ENCODE measurements around the gene RAD23B.

Gene RAD23B

GRCh38 chr9:107316795-107317661 lies 33.9 kb downstream of the RAD23B start:
- H3K9me3 ChIP-seq = no peaks in the 10 kb centered on the region
- peaks cover 80% of the 10 kb centered on the region for H3K36me3 ChIP-seq (replicated peaks)
- H3K4me1 ChIP-seq = peaks cover 5% of the 10 kb centered on the region; the same call in 1 of the 2 replicates
- DNase-seq (ENCODE audit: low spot score in 2 of 2) = peak in 1 of 2 experiments; percentile 33
- H3K27me3 ChIP-seq (ENCODE audit: low read depth) = no peaks in the 10 kb centered on the region
- in situ Hi-C loops (cut with MboI; ENCODE audit: low sequenced_read_pairs) = no loop called here
- no peak overlapping the region for H3K4me3 ChIP-seq

GRCh38 chr9:107322643-107323042 lies 39.6 kb downstream of the RAD23B start:
- Histone ChIP-seq H3K4me1 (no peaks in the 10 kb centered on the region), H3K9me3 (no peaks in the 10 kb centered on the region), H3K36me3 (replicated peaks) (peaks cover 72% of the 10 kb centered on the region), H3K4me3 (no peak overlapping the region), H3K27me3 (ENCODE audit: low read depth) (no peaks in the 10 kb centered on the region)
- DNase-seq (ENCODE audit: low spot score in 2 of 2) = no peak
- in situ Hi-C loops (cut with MboI; ENCODE audit: low sequenced_read_pairs) = no loop called here

DNA sequence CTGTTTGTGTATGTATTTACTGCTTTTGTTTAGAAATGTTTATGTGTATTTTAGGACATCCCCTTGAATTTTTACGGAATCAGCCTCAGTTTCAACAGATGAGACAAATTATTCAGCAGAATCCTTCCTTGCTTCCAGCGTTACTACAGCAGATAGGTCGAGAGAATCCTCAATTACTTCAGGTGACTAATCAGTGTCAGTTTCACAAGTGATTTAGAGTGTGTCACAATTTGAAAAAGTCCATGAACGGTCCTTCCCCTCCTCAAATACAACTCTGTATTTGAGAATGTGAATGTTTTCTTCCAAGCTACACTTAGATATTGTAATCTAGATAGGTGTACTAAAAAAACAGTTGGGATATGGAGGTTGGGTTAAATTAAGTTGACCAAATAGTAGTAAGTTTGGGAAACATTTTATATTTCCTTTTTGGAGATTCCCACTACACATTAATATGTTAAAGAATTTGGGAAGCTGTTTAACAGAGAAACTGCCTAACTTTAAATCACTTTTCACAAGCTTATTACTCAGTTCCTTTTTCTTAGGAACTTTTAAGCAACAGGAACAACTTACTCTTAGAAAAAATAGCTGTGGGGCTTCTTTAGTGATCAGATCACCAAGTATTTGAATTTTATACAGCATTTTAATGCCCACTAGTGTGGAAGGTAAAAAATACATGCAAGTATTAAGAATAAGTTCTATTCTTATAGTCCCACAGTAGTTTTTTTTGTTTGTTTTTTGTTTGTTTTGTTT lies 40.9 kb downstream of the RAD23B start:
- Histone ChIP-seq H3K4me3 (no peak overlapping the region), H3K36me3 (replicated peaks) (peaks cover 73% of the 10 kb centered on the region), H3K4me1 (no peaks in the 10 kb centered on the region), H3K9me3 (no peaks in the 10 kb centered on the region), H3K27me3 (ENCODE audit: low read depth) (no peaks in the 10 kb centered on the region)
- DNase-seq (ENCODE audit: low spot score in 2 of 2) = no peak
- in situ Hi-C loops (cut with MboI; ENCODE audit: low sequenced_read_pairs) = no loop called here

DNA sequence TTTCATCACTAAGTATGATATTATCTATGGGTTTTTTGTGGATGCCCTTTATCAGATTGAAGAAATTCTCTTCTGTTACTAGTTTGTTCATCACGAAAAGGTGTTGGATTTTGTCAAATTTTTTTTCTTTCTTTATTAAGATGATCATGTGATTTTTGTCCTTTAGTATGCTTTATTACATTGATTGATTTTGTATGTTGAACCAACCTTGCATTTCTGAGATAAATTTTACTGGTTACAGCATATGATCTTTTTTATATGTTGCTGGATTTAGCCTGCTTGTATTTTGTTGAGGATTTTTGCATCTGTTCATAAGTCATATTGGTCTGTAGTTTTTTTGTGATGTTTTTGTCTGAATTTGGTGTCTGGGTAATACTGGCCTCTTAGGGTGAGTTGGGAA lies 42.8 kb downstream of the RAD23B start:
- no peak for DNase-seq (ENCODE audit: low spot score in 2 of 2)
- Histone ChIP-seq H3K36me3 (replicated peaks) (peaks cover 74% of the 10 kb centered on the region), H3K4me1 (no peaks in the 10 kb centered on the region), H3K27me3 (ENCODE audit: low read depth) (no peaks in the 10 kb centered on the region), H3K4me3 (no peak overlapping the region), H3K9me3 (no peaks in the 10 kb centered on the region)
- in situ Hi-C loops (cut with MboI; ENCODE audit: low sequenced_read_pairs) = no loop called here

DNA sequence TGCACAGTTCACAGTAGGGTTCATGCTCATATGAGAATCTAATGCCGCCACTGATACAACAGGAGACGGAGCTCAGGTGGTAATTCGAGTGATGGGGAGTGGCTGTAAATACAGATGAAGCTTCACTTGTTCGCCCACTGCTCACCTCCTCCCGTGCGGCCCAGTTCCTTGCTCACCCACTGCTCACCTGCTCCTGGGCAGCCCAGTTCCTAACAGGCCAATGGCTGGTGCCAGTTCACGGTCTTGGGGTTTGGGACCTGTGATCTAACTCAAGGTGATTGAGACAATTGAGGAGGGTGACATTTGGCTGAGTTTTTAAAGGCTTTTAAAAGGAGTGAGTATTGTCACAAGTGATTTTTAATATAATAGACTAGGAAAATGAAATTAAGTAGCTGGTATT lies 45.4 kb downstream of the RAD23B start:
- in situ Hi-C loops (cut with MboI; ENCODE audit: low sequenced_read_pairs) = no loop called here
- no peak overlapping the region for H3K4me3 ChIP-seq
- H3K4me1 ChIP-seq = no peaks in the 10 kb centered on the region
- no peaks in the 10 kb centered on the region for H3K9me3 ChIP-seq
- DNase-seq (ENCODE audit: low spot score in 2 of 2) = no peak
- peaks cover 84% of the 10 kb centered on the region for H3K36me3 ChIP-seq (replicated peaks)
- H3K27me3 ChIP-seq (ENCODE audit: low read depth) = no peaks in the 10 kb centered on the region

DNA sequence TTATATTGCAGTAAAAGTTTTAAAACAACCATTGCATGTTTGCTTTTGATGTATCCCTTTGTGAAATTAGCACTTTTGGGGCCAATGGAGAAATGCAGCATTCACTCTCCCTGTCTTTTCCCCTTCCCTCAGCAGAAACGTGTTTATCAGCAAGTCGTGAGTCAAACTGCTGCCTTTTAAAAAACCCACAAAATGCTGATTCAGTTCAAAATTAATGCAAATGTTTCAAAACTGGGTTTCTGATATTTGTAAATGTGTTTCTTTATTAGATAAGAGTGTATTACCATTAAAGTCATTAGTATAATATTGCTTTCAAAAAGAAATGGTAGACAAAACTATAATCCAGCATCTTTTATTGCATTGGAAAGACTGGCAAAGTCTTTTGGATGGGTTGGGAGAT lies 47.3 kb downstream of the RAD23B start:
- in situ Hi-C loops (cut with MboI; ENCODE audit: low sequenced_read_pairs) = no loop called here
- H3K36me3 ChIP-seq (replicated peaks) = peaks cover 72% of the 10 kb centered on the region

GRCh38 chr9:107332883-107333282 lies 49.8 kb downstream of the RAD23B start:
- in situ Hi-C loops (cut with MboI; ENCODE audit: low sequenced_read_pairs) = no loop called here
- no peak for DNase-seq (ENCODE audit: low spot score in 2 of 2)
- peaks cover 62% of the 10 kb centered on the region for H3K36me3 ChIP-seq (replicated peaks)
- no peaks in the 10 kb centered on the region for H3K27me3 ChIP-seq (ENCODE audit: low read depth)
- H3K4me3 ChIP-seq = no peak overlapping the region
- H3K4me1 ChIP-seq = no peaks in the 10 kb centered on the region
- H3K9me3 ChIP-seq = no peaks in the 10 kb centered on the region

More for the DNA sequence above, 47.3 kb downstream of the RAD23B start:
- H3K27me3 ChIP-seq (ENCODE audit: low read depth) = no peaks in the 10 kb centered on the region
- H3K4me3 ChIP-seq = no peak overlapping the region
- H3K4me1 ChIP-seq = no peaks in the 10 kb centered on the region
- no peaks in the 10 kb centered on the region for H3K9me3 ChIP-seq
- no peak for DNase-seq (ENCODE audit: low spot score in 2 of 2)

GRCh38 chr9:107333363-107333762 lies 50.3 kb downstream of the RAD23B start:
- Histone ChIP-seq H3K9me3 (no peaks in the 10 kb centered on the region), H3K27me3 (ENCODE audit: low read depth) (no peaks in the 10 kb centered on the region), H3K36me3 (replicated peaks) (peaks cover 57% of the 10 kb centered on the region), H3K4me3 (no peak overlapping the region), H3K4me1 (no peaks in the 10 kb centered on the region)
- DNase-seq (ENCODE audit: low spot score in 2 of 2) = no peak
- in situ Hi-C loops (cut with MboI; ENCODE audit: low sequenced_read_pairs) = no loop called here

GRCh38 chr9:107334103-107334776 lies 51.2 kb downstream of the RAD23B start:
- in situ Hi-C loops (cut with MboI; ENCODE audit: low sequenced_read_pairs) = no loop called here
- Histone ChIP-seq H3K27me3 (ENCODE audit: low read depth) (no peaks in the 10 kb centered on the region), H3K4me1 (no peaks in the 10 kb centered on the region), H3K9me3 (no peaks in the 10 kb centered on the region), H3K4me3 (no peak overlapping the region), H3K36me3 (replicated peaks) (peaks cover 48% of the 10 kb centered on the region)
- DNase-seq (ENCODE audit: low spot score in 2 of 2) = no peak

- Histone ChIP-seq H3K4me1 (no peaks in the 10 kb centered on the region), H3K9me3 (no peaks in the 10 kb centered on the region), H3K36me3 (replicated peaks) (peaks cover 37% of the 10 kb centered on the region), H3K4me3 (no peak overlapping the region), H3K27me3 (ENCODE audit: low read depth) (no peaks in the 10 kb centered on the region)
- DNase-seq (ENCODE audit: low spot score in 2 of 2) = no peak
- in situ Hi-C loops (cut with MboI; ENCODE audit: low sequenced_read_pairs) = no loop called here
Observed at GRCh38 chr9:107335331-107335730, 52.3 kb downstream of the RAD23B start.

DNA sequence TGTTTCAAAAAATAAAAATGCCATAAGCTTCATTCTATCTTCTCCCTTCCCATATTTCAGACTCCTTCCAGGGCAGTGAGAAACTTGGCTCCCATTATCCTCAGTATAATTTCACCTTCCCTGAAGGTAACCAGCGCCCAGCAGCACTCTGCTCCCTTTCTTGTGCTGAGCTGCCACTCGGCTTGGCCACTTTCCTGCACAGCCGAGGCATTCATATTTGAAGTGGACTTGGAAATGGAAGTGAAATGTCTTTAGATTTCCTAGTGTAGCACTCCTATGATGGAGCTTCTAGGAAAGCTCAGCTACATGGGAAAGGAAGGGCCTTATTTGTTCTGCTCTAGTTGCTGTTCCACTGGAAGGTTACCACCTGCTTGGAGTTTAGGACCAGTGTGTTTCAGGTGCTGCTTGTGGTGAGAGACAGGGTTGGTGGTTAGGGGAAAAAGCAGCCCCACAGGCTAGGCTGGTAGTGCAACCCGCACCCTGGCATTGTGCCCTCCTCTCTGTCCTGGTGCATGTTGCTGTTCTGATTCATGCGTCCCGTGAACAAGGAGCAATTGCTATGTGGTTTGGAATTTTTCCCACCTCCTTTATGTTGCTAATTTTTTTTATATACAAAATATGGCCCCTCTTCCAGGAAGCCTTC lies 53.8 kb downstream of the RAD23B start:
- in situ Hi-C loops (cut with MboI; ENCODE audit: low sequenced_read_pairs) = no loop called here
- no peak for DNase-seq (ENCODE audit: low spot score in 2 of 2)

GRCh38 chr9:107337676-107338590 lies 54.9 kb downstream of the RAD23B start:
- Histone ChIP-seq H3K4me3 (no peak overlapping the region), H3K27me3 (ENCODE audit: low read depth) (no peaks in the 10 kb centered on the region), H3K9me3 (no peaks in the 10 kb centered on the region; the same call in 1 of the 2 replicates), H3K36me3 (replicated peaks) (peaks cover 11% of the 10 kb centered on the region), H3K4me1 (no peaks in the 10 kb centered on the region)
- DNase-seq (ENCODE audit: low spot score in 2 of 2) = no peak
- in situ Hi-C loops (cut with MboI; ENCODE audit: low sequenced_read_pairs) = no loop called here

More for the DNA sequence above, 53.8 kb downstream of the RAD23B start:
- Histone ChIP-seq H3K9me3 (no peaks in the 10 kb centered on the region; the same call in 1 of the 2 replicates), H3K4me3 (no peak overlapping the region), H3K4me1 (no peaks in the 10 kb centered on the region), H3K36me3 (replicated peaks) (peaks cover 22% of the 10 kb centered on the region), H3K27me3 (ENCODE audit: low read depth) (no peaks in the 10 kb centered on the region)

Measured in HAP-1 (cell line).